ENCODE measurements around the gene CDKN3. TPM values are rescaled to one million over a fixed set of nuclear protein-coding genes. Genes with fewer than 3 reads are reported as not detected.
"Not testable (repeated sequence)": the region's sequence is repeated elsewhere in the genome, so short reads cannot be mapped to it uniquely, and the experiment has no call there.

The CDKN3 gene
- total RNA-seq, 1 donor from 2014 or later, result 2.4 TPM

DNA sequence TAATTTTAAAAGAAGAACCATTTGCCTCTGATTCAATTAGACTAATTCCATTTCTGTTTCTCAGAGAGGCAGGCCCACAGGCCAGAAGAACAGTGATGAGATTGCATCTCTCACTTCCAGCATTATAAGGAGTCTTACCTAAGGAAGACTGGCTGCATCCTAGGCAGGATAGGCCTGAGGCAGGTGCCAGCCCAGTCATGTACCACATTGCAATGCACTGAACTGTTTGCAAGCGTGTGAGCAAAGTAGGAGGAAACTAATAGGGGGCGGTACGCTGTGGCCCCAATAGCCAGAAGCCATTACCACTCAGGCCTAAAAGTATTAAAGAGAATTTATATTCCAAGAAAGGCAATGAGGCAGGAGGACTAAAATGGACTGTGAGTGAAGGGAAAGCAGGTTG is 56.4 kb downstream of the CDKN3 start:
- Histone ChIP-seq H4K20me1 (ENCODE audit: insufficient read depth, low read length) (no peaks in the 10 kb centered on the region), H3K9me3 (ENCODE audit: insufficient read depth, low read depth, low read length) (no peaks in the 10 kb centered on the region), H3K36me3 (ENCODE audit: insufficient read depth, low read length) (no peaks in the 10 kb centered on the region), H3K4me1 (ENCODE audit: insufficient read depth, low read length) (no peaks in the 10 kb centered on the region), H3K27ac (ENCODE audit: low read depth, low read length) (no peak overlapping the region), H3K79me2 (ENCODE audit: insufficient read depth, low read length) (no peaks in the 10 kb centered on the region), H3K9ac (ENCODE audit: low read length) (no peak overlapping the region), H3K4me3 (ENCODE audit: insufficient read depth, low read depth, low read length) (no peak overlapping the region), H2AFZ (ENCODE audit: low read depth, low read length) (no peak overlapping the region), H3K4me2 (ENCODE audit: low read length) (no peak overlapping the region), H3K27me3 (ENCODE audit: insufficient read depth, low read length) (no peaks in the 10 kb centered on the region)
- no peaks in the 10 kb centered on the region for H3K27me3 Mint-ChIP-seq (ENCODE audit: low read depth, unreplicated experiment)
- FAIRE-seq (no peak), DNase-seq (ENCODE audit: low read depth) (no peak)
- no peaks in the 10 kb centered on the region for H3K9me3 Mint-ChIP-seq (ENCODE audit: unreplicated experiment)
- no peak overlapping the region for H3K27ac Mint-ChIP-seq (ENCODE audit: unreplicated experiment)
- no peak for TF ChIP-seq EZH2 (IDR thresholded peaks at IDR 0.05; ENCODE audit: insufficient read depth, low read length)
- TF ChIP-seq, protein P1, sequence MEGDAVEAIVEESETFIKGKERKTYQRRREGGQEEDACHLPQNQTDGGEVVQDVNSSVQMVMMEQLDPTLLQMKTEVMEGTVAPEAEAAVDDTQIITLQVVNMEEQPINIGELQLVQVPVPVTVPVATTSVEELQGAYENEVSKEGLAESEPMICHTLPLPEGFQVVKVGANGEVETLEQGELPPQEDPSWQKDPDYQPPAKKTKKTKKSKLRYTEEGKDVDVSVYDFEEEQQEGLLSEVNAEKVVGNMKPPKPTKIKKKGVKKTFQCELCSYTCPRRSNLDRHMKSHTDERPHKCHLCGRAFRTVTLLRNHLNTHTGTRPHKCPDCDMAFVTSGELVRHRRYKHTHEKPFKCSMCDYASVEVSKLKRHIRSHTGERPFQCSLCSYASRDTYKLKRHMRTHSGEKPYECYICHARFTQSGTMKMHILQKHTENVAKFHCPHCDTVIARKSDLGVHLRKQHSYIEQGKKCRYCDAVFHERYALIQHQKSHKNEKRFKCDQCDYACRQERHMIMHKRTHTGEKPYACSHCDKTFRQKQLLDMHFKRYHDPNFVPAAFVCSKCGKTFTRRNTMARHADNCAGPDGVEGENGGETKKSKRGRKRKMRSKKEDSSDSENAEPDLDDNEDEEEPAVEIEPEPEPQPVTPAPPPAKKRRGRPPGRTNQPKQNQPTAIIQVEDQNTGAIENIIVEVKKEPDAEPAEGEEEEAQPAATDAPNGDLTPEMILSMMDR (IDR thresholded peaks at IDR 0.05; ENCODE audit: insufficient read depth, low read depth, low read length), result no peak
- H3K36me3 Mint-ChIP-seq (ENCODE audit: low read depth, unreplicated experiment), result no peaks in the 10 kb centered on the region
- H3K4me1 Mint-ChIP-seq (ENCODE audit: low read depth, unreplicated experiment), result peaks cover 4% of the 10 kb centered on the region
- H3K4me3 Mint-ChIP-seq (ENCODE audit: unreplicated experiment), result no peak overlapping the region

DNA sequence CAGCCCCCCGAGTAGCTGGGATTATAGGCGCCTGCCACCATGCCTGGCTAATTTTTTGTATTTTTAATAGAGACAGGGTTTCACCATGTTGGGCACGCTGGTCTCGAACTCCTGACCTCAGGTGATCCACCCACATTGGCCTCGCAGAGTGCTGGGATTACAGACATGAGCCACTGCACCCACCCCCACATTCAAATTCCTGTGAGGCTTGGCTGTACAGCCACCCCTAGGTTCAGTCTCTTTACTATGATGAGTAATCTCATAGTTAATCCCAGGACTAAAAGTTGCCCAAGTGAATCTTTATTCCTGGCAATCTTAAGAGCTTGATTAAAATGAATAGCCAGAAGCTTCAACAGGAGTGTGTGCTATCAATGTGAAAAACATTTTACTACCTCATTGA is 57.2 kb downstream of the CDKN3 start:
- H3K4me1 ChIP-seq (ENCODE audit: insufficient read depth, low read length); H3K79me2 ChIP-seq (ENCODE audit: insufficient read depth, low read length); H3K36me3 Mint-ChIP-seq (ENCODE audit: low read depth, unreplicated experiment); H3K27ac ChIP-seq (ENCODE audit: low read depth, low read length); H3K4me3 Mint-ChIP-seq (ENCODE audit: unreplicated experiment); H3K4me3 ChIP-seq (ENCODE audit: insufficient read depth, low read depth, low read length); H3K9ac ChIP-seq (ENCODE audit: low read length); H2AFZ ChIP-seq (ENCODE audit: low read depth, low read length); H3K27me3 ChIP-seq (ENCODE audit: insufficient read depth, low read length); H3K9me3 Mint-ChIP-seq (ENCODE audit: unreplicated experiment); H3K4me2 ChIP-seq (ENCODE audit: low read length); H3K4me1 Mint-ChIP-seq (ENCODE audit: low read depth, unreplicated experiment); H3K9me3 ChIP-seq (ENCODE audit: insufficient read depth, low read depth, low read length); H3K27ac Mint-ChIP-seq (ENCODE audit: unreplicated experiment); H3K36me3 ChIP-seq (ENCODE audit: insufficient read depth, low read length); FAIRE-seq; H4K20me1 ChIP-seq (ENCODE audit: insufficient read depth, low read length); H3K27me3 Mint-ChIP-seq (ENCODE audit: low read depth, unreplicated experiment): not testable (repeated sequence)
- peak; percentile 20 for DNase-seq (ENCODE audit: low read depth)

DNA sequence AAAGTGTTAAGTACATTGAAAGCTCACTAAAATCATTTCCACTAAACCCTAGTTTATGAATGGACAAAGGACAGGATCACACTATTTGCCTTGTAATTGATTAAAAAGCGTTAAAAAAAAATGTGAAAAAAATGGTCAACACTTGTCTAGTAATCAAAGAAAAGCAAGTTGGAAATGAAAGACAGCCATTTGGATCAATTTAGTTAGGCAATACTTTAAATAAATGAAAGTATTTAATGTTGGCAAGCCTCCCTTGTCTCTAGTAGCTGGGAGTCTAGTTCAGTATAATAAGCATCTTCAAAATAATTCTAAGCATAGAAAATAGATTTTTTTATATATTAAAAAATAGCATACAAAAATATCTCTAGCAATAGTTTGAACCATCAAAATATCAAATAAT is 58.6 kb downstream of the CDKN3 start:
- H3K36me3 Mint-ChIP-seq (ENCODE audit: low read depth, unreplicated experiment), result peaks cover 3% of the 10 kb centered on the region
- H4K20me1 ChIP-seq (ENCODE audit: insufficient read depth, low read length), result no peaks in the 10 kb centered on the region
- H3K9me3 ChIP-seq (ENCODE audit: insufficient read depth, low read depth, low read length), result peaks cover 3% of the 10 kb centered on the region
- TF ChIP-seq EZH2 (IDR thresholded peaks at IDR 0.05; ENCODE audit: insufficient read depth, low read length), result no peak
- TF ChIP-seq, protein P1 (IDR thresholded peaks at IDR 0.05; ENCODE audit: insufficient read depth, low read depth, low read length), result no peak
- H2AFZ ChIP-seq (ENCODE audit: low read depth, low read length), result no peak overlapping the region
- no peaks in the 10 kb centered on the region for H3K27me3 Mint-ChIP-seq (ENCODE audit: low read depth, unreplicated experiment)
- no peak overlapping the region for H3K4me2 ChIP-seq (ENCODE audit: low read length)
- H3K79me2 ChIP-seq (ENCODE audit: insufficient read depth, low read length), result no peaks in the 10 kb centered on the region
- H3K4me3 Mint-ChIP-seq (ENCODE audit: unreplicated experiment), result no peak overlapping the region
- no peaks in the 10 kb centered on the region for H3K36me3 ChIP-seq (ENCODE audit: insufficient read depth, low read length)
- FAIRE-seq (no peak), DNase-seq (ENCODE audit: low read depth) (no peak)
- H3K4me1 ChIP-seq (ENCODE audit: insufficient read depth, low read length), result no peaks in the 10 kb centered on the region
- peaks cover 8% of the 10 kb centered on the region for H3K9me3 Mint-ChIP-seq (ENCODE audit: unreplicated experiment)
- H3K4me1 Mint-ChIP-seq (ENCODE audit: low read depth, unreplicated experiment), result peaks cover 4% of the 10 kb centered on the region
- no peaks in the 10 kb centered on the region for H3K27me3 ChIP-seq (ENCODE audit: insufficient read depth, low read length)
- H3K9ac ChIP-seq (ENCODE audit: low read length), result no peak overlapping the region
- H3K4me3 ChIP-seq (ENCODE audit: insufficient read depth, low read depth, low read length), result no peak overlapping the region
- H3K27ac Mint-ChIP-seq (ENCODE audit: unreplicated experiment), result no peak overlapping the region
- H3K27ac ChIP-seq (ENCODE audit: low read depth, low read length), result no peak overlapping the region

DNA sequence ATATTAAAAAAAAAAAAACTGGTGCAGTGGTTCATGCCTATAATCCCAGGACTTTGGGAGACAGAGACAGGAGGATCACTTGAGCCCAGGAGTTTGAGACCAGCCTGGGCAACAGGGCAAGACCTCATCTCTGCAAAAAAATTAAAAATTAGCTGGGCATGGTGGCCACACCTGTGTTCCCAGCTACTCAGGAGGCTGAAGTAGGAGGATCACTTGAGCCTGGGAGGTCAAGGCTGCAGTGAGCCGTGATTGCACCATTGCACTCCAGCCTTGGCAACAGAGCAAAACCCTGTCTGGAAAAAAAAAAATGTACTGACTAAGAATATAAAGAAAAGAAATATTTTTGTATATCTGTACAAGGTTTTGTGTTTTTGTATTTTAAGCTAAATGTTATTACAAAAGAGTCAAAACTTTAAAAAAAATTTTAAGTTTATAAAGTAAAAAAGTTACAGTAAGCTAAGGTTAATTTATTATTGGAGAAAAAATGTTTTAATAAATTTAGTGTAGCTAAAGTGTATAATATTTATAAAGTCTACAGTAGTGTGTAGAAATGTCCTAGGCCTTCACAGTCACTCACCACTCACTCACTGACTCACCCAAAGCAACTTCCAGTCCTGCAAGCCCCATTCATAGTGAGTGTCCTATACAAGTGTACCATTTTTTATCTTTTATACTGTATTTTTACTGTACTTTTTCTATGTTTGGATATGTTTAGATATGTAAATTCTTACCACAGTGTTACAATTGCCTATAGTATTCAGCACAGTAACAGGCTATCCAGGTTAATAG is 60.2 kb downstream of the CDKN3 start:
- not testable (repeated sequence) for H3K27ac ChIP-seq (ENCODE audit: low read depth, low read length); H3K36me3 ChIP-seq (ENCODE audit: insufficient read depth, low read length); H3K27ac Mint-ChIP-seq (ENCODE audit: unreplicated experiment); H3K9ac ChIP-seq (ENCODE audit: low read length); H3K27me3 ChIP-seq (ENCODE audit: insufficient read depth, low read length); H3K79me2 ChIP-seq (ENCODE audit: insufficient read depth, low read length); DNase-seq (ENCODE audit: low read depth); FAIRE-seq; H3K4me1 ChIP-seq (ENCODE audit: insufficient read depth, low read length); H3K9me3 ChIP-seq (ENCODE audit: insufficient read depth, low read depth, low read length); H3K4me3 ChIP-seq (ENCODE audit: insufficient read depth, low read depth, low read length); H3K27me3 Mint-ChIP-seq (ENCODE audit: low read depth, unreplicated experiment); H3K9me3 Mint-ChIP-seq (ENCODE audit: unreplicated experiment); H2AFZ ChIP-seq (ENCODE audit: low read depth, low read length); H3K36me3 Mint-ChIP-seq (ENCODE audit: low read depth, unreplicated experiment); H3K4me3 Mint-ChIP-seq (ENCODE audit: unreplicated experiment); H3K4me1 Mint-ChIP-seq (ENCODE audit: low read depth, unreplicated experiment); H4K20me1 ChIP-seq (ENCODE audit: insufficient read depth, low read length); H3K4me2 ChIP-seq (ENCODE audit: low read length)
